K562 (cell line): ENCODE data around the gene KCNJ12. TPM values are rescaled to one million over a fixed set of nuclear protein-coding genes. Genes with fewer than 3 reads are reported as not detected.

Experiments
- ATAC-seq: fragments of 200-7000 bp; cut with Tn5 transposase; 3 replicates; pipeline ENCODE4 v1.9.1; 2020; ENCODE audit warnings: moderate library complexity
- BruUV-seq: library from RNA; stranded (reverse); fragments of 400-500 nt; replicated peaks from 2 replicates; lab custom pipeline; 2021; lab: Mats Ljungman, UMichigan
- CTCF ChIA-PET: fragments of 300-600 bp; formaldehyde crosslinking; extraction: SDS; loops from one replicate; lab custom pipeline; 2021; ENCODE audit warnings: low intra/inter-chr PET ratio; lab: Yijun Ruan, JAX
- POLR2A ChIA-PET: fragments of 300-600, 350-650 bp; sonication (Branson Sonifier 250); formaldehyde crosslinking; extraction: SDS; loops from one replicate; lab custom pipeline; 2021; ENCODE audit warnings: antibody characterized with exemption, inconsistent platforms; lab: Yijun Ruan, JAX
- DNase-seq, 4 experiments: peaks; one replicate each; pipeline versions ENCODE4 v3.0.0 to v3.0.0-alpha.2; 2011 to 2018; ENCODE audit warnings: low spot score in 3 of 4, mixed read lengths in 3 of 4; ENCODE audit errors: extremely low read depth in 1 of 4
- FAIRE-seq: peaks from 2 replicates; lab custom pipeline; 2011; peaks lifted over from hg19 to GRCh38; lab: Jason Lieb, UNC
- H2AFZ ChIP-seq: 2 replicates; pipeline ENCODE4 v1.6.0; 2011; ENCODE audit warnings: low read depth, low read length, control low read depth, inconsistent platforms
- H3K27ac ChIP-seq: fragments of 200-600 bp; 3 replicates; pipeline ENCODE4 v1.8.0; 2011; ENCODE audit warnings: low read depth, mild to moderate bottlenecking, control low read depth, inconsistent platforms, low read length, moderate library complexity, mixed read lengths; ENCODE audit errors: extremely low read depth
- H3K27me3 ChIP-seq, 2 experiments: fragments of 300-600 bp in 1 of 2; 2 replicates in 1 of 2; 3 replicates in 1 of 2; pipeline versions ENCODE4 v1.6.0 to v1.8.0; 2011; ENCODE audit warnings: inconsistent platforms in 2 of 2, low read length in 2 of 2, mild to moderate bottlenecking in 1 of 2, mixed read lengths in 1 of 2, moderate library complexity in 1 of 2; ENCODE audit not compliant: control insufficient read depth in 2 of 2, insufficient read depth in 2 of 2
- H3K36me3 ChIP-seq: fragments of 300-600 bp; 3 replicates; pipeline ENCODE4 v1.8.0; 2011; ENCODE audit warnings: mild to moderate bottlenecking, low read length, inconsistent platforms; ENCODE audit not compliant: control insufficient read depth, insufficient read depth
- H3K4me1 ChIP-seq, 2 experiments: fragments of 200-600 bp in 1 of 2; replicated peaks in 1 of 2; 2 replicates in 1 of 2; 3 replicates in 1 of 2; pipeline versions ENCODE4 v1.5.1 to v1.8.0; 2011; ENCODE audit warnings: inconsistent platforms in 2 of 2, low read length in 2 of 2, mild to moderate bottlenecking in 1 of 2, mixed read lengths in 1 of 2, moderate library complexity in 1 of 2; ENCODE audit not compliant: control insufficient read depth in 2 of 2, insufficient read depth in 2 of 2
- H3K4me2 ChIP-seq: 2 replicates; pipeline ENCODE4 v1.6.1; 2011; ENCODE audit warnings: low read length, control low read depth, inconsistent platforms, mixed read lengths; ENCODE audit not compliant: insufficient read depth
- H3K4me3 ChIP-seq: fragments of 200-600 bp; sonication (generic), shearing (Covaris generic); 2 replicates; pipeline ENCODE4 v1.5.1; 2016; ENCODE audit warnings: control low read depth, inconsistent platforms
- H3K79me2 ChIP-seq: fragments of 200-600 bp; 3 replicates; pipeline ENCODE4 v1.8.0; 2011; ENCODE audit warnings: low read length, inconsistent platforms; ENCODE audit not compliant: control insufficient read depth, insufficient read depth
- H3K9ac ChIP-seq, 2 experiments: 2 replicates each; pipeline versions ENCODE4 v1.6.0 to v1.6.1; 2011; ENCODE audit warnings: low read depth in 2 of 2, low read length in 2 of 2, control low read depth in 1 of 2, inconsistent platforms in 1 of 2, mild to moderate bottlenecking in 1 of 2, mixed read lengths in 1 of 2; ENCODE audit not compliant: insufficient read depth in 1 of 2
- H3K9me1 ChIP-seq: one replicate; pipeline ENCODE4 v1.6.0; 2011; ENCODE audit warnings: inconsistent platforms, mild to moderate bottlenecking, low read length, moderate library complexity; ENCODE audit not compliant: control insufficient read depth, insufficient read depth
- H3K9me3 ChIP-seq: replicated peaks from 2 replicates; pipeline ENCODE4 v1.5.1; 2011; ENCODE audit warnings: low read depth, low read length, inconsistent platforms; ENCODE audit not compliant: control insufficient read depth, insufficient read depth
- H4K20me1 ChIP-seq: replicated peaks from 2 replicates; pipeline ENCODE4 v1.6.1; 2011; ENCODE audit warnings: low read length, inconsistent platforms, mixed read lengths; ENCODE audit not compliant: control insufficient read depth, insufficient read depth
- ARID3B ChIP-seq: fragments of 250-450 bp; sonication (Bioruptor Pico); IDR thresholded peaks from 2 replicates; pipeline ENCODE4 v1.4.0; 2020; ENCODE audit warnings: borderline replicate concordance
- EHMT2 ChIP-seq: fragments of 450-650 bp; IDR thresholded peaks from 2 replicates; pipeline ENCODE4 v1.6.1; 2018; ENCODE audit warnings: antibody characterized with exemption
- HNRNPK ChIP-seq: fragments of 200-400 bp; formaldehyde crosslinking; IDR thresholded peaks from one replicate; pipeline ENCODE4 v1.6.1; 2018; ENCODE audit warnings: mild to moderate bottlenecking, low read depth, low read length; ENCODE audit not compliant: poor library complexity, severe bottlenecking
- MAX ChIP-seq: sonication (generic); formaldehyde crosslinking; IDR thresholded peaks from 2 replicates; pipeline ENCODE4 v1.9.0; 2022; ENCODE audit warnings: mild to moderate bottlenecking, missing genetic modification reagents
- WGBS: fragments of 100-300 bp; shearing (Covaris generic); methylation state at CpG from one replicate; pipeline ENCODE4 v1.1.6; 2016; ENCODE audit warnings: low coverage, mixed read lengths; ENCODE audit not compliant: insufficient coverage; ENCODE audit errors: missing lambda C conversion rate; 5-methylcytosine and 5-hydroxymethylcytosine counted together
- in situ Hi-C: fragments of 300-500 bp; cut with MboI; formaldehyde crosslinking; loops from 4 replicates; pipeline ENCODE4 v1.15.0; 2018; ENCODE audit warnings: inconsistent platforms, mixed read lengths
- intact Hi-C: fragments of 100-400 bp; cut with micrococcal nuclease; formaldehyde crosslinking; loops from 2 replicates; pipeline ENCODE4 v1.14.2; 2022
- polyA plus RNA-seq, 8 experiments: library from polyadenylated mRNA; depleted of rRNA in 4 of 8; stranded (reverse) in 5 of 8; unstranded in 3 of 8; fragments of >200 nt; fragmentation: Nextera tagmentation in 2 of 8; fragmentation: Illumina TruSeq in 1 of 8; extraction: Ambion mirVana in 2 of 8; extraction: Trizol in 1 of 8; gene quantifications; 2 replicates each; pipeline versions ENCODE4 v1.2.1 to v1.2.3, GENCODE V29; 2011 to 2014; ENCODE audit warnings: inconsistent platforms in 1 of 8, missing spikeins in 1 of 8
- total RNA-seq, 7 experiments: library from RNA; depleted of rRNA in 6 of 7; stranded (reverse); fragments of >200 nt in 6 of 7; fragmentation: Illumina TruSeq in 2 of 7; extraction: Trizol in 2 of 7; gene quantifications; 2 replicates each; pipeline versions ENCODE4 v1.2.1 to v1.2.3, GENCODE V29; 2011 to 2021; ENCODE audit warnings: low replicate concordance in 1 of 7

The KCNJ12 gene
- total and polyA plus RNA-seq, 9 of the 15 experiments (the other 6 are each of a cell fraction or from before 2014, with no cell fraction given): 0.02 TPM; not detected in 8

GRCh38 chr17:21458054-21458453 lies 81.9 kb downstream of the KCNJ12 start:
- DNase-seq: no peak
- Histone ChIP-seq H3K27ac (no peak overlapping the region), H3K9me1 (no peaks in the 10 kb centered on the region), H2AFZ (no peak overlapping the region), H3K9ac (no peak overlapping the region), H3K4me3 (no peak overlapping the region), H3K9me3 (no peaks in the 10 kb centered on the region), H3K4me2 (no peak overlapping the region), H3K27me3 (peaks cover 0 to 6% of the 10 kb centered on the region in 2 experiments; a peak in 1 of 5 replicates), H3K36me3 (no peaks in the 10 kb centered on the region), H3K79me2 (no peaks in the 10 kb centered on the region), H3K4me1 (peaks cover 0 to 6% of the 10 kb centered on the region in 2 experiments; a peak in 4 of 5 replicates), H4K20me1 (no peaks in the 10 kb centered on the region)
- 0% methylated on average over 1 of the region's 7 CpGs for WGBS
- no peak for FAIRE-seq
- ATAC-seq: no peak
- in situ Hi-C loops (no loop called here), intact Hi-C loops (loop anchor here (10.0 kb wide), 1 partner anchor 333 kb away; the partner anchor contains the start of gene DHRS7B)
- CTCF ChIA-PET: interaction anchor here (0.5 kb wide), 1 partner anchor 55 kb away, joined by 3 read pairs; no protein-coding TSS in a partner anchor
- no peak for TF ChIP-seq ARID3B
- TF ChIP-seq MAX: no peak
- no peak for TF ChIP-seq EHMT2
- TF ChIP-seq HNRNPK: no peak
- no TSS peak for BruUV-seq
- POLR2A ChIA-PET: no interaction called here
